D721Med (cell line): ENCODE measurements around the gene MEX3D.

Experiments used
- DNase-seq: peaks from one replicate; pipeline ENCODE4 v3.0.0; 2011; ENCODE audit warnings: low spot score; ENCODE audit not compliant: insufficient read length
- FAIRE-seq: peaks from 2 replicates; lab custom pipeline; 2011; peaks lifted over from hg19 to GRCh38; lab: Jason Lieb, UNC
- CTCF ChIP-seq: IDR thresholded peaks from 2 replicates; pipeline ENCODE4 v1.5.1; 2012; ENCODE audit warnings: mild to moderate bottlenecking, control low read depth; ENCODE audit not compliant: insufficient read depth; ENCODE audit errors: missing control alignments

Gene MEX3D

GRCh38 chr19:1510807-1511206 is 57.3 kb downstream of the MEX3D start:
- DNase-seq (no peak), FAIRE-seq (no peak)
- TF ChIP-seq CTCF = no peak

- TF ChIP-seq CTCF = no peak
- no peak for DNase-seq
- FAIRE-seq = no peak
Observed at GRCh38 chr19:1510442-1510806, 57.7 kb downstream of the MEX3D start.

- TF ChIP-seq CTCF = no peak
- DNase-seq = no peak
- no peak for FAIRE-seq
Observed at GRCh38 chr19:1509602-1510441, 58.3 kb downstream of the MEX3D start.

GRCh38 chr19:1508507-1508856 is 59.6 kb downstream of the MEX3D start:
- FAIRE-seq (no peak), DNase-seq (no peak)
- TF ChIP-seq CTCF = no peak

GRCh38 chr19:1507763-1508506 is 60.2 kb downstream of the MEX3D start:
- FAIRE-seq (peak; percentile 74), DNase-seq (peak; percentile 100)
- TF ChIP-seq CTCF = no peak

- no peak for FAIRE-seq
- TF ChIP-seq CTCF = no peak
- no peak for DNase-seq
Observed at GRCh38 chr19:1507192-1507660, 60.9 kb downstream of the MEX3D start.
